HL-60/S4 treated with retinoic acid at 250 ng/mL for 4 days and 3 days (cell line): ENCODE data around the gene KLC4.

Experiments
- in situ Hi-C: fragments of 300-500 bp; cut with MboI; formaldehyde crosslinking; loops from 2 replicates; pipeline ENCODE4 v1.7.0; 2022; ENCODE audit warnings: low sequenced_read_pairs

The KLC4 gene

DNA sequence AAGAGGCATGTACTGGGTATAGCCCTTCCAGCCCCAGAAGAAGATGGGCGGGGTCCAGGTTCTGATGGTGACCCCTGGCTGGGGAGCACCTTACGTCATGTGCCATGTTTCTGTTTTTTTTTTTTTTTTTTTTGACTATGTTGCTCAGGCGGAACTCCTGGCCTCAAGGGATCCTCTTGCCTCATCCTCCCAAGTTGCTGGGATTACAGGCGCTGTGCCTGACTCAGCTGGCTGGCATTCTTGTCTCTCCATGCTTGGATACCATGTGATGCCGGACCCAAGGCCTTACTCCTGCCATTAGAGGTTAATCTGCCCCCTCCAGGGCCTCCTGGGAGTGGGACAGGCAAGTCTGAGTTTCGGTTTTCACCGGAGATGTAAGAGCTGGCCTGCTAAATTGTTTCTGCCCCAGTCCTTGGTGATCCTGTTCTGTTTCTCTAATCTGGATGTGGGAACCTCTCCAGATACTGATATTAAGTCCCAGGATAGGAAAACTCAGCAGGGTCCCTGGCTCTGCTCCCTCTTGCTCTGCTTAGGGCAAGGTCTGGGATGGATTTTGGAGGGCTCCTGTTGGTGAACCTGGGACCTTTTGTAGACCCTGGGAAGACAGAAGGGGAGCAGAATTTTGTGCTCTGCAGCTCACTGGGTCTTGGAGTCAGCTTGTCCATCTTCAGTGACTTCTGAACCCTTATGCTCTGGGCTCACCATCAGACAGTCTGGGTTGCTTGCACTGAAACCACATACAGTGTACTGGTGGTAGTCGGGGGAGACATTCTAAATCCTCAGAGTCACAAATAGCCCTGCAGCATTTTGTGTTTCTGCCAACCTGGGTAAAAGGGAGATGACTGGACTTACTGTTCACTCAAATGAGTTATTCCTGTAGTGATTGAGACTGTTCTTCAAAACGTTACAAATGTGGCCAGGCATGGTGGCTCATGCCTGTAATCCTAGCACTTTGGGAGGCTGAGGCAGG, 61.8 kb downstream of the KLC4 start:
- in situ Hi-C loops, result no loop called here

DNA sequence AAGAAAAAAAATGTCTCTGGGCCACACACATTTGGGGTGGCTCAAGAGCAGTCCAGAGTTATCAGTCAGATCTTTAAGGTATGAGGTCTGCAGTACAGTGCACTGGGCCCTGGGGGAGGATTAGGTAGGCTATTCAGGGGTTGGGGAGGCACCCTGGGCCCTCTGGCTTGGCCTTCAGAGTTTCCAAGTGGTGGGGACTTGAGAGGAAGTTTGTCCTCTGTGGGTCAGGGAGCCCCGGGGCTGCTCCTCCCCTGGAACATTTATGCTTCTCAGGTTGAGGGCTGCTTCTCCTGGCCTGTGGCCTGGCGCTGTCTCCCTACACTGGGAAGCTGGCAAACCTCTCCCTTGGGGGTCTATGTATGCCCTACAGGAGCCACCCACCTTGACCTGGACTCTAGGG, 62.7 kb downstream of the KLC4 start:
- in situ Hi-C loops, result no loop called here

DNA sequence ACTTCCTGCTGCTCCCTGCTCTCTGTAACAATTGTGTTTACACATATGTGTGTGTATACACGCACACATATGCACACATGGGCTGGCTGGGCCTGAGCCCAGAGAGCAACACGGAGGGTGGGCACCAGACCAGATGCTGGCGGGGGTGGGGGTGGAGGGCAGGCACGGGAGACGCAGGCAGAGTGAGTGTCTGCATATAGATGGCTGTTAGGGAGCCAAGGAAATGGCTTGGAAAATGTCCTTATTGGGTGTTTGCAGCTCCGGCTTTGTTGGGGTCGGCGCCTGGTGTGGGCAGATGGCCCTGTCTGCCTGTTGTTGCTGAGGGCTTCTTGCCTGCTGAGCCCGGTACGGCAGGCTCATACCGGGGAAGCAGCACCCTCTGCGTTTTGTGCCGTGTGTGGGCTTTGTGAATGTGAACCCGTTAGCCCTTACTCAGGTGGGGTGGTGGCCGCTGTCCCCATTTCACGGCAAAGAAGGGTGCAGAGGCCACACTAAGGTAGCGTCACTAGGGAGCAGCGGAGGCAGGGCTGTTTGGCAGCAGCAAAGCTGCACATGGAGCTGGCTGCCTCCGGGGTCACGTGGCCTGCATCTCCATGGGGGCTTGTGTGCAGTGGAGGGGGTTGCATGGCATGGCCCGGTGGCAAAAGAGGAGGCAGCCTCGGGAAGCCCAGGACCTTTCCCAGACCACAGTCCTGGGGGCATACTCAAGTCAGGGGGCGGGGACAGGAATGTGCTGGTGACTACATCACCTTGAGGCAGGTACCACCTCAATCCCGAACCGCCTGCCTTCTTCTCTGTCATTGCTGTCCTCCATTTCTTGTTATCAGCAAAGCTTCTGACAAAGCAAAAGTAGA, 64.3 kb downstream of the KLC4 start:
- in situ Hi-C loops, result no loop called here

DNA sequence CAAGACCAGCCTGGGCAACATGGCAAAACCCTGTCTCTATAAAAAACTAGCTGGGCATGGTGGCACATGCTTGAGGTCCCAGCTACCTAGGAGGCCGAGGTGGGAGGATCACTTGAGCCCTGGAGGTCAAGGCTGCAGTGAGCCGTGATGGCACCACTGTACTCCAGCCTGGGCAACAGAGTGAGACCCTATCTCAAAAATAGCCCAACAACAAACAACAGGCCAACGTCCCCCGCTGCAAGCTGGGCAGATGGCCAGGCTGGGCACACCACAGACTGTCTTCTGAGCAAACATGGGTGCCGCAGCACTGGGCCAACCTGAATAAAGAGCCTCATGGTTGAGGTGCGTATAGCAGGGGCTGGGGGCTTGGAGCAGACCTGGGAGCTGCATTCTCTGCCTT, 65.0 kb downstream of the KLC4 start:
- in situ Hi-C loops, result no loop called here
